Naive thymus-derived CD4-positive, alpha-beta T cell (primary cell): ENCODE results near the gene TNIK. TPM values are rescaled to one million over a fixed set of nuclear protein-coding genes. Genes with fewer than 3 reads are reported as not detected.

ENCODE experiments used
- ATAC-seq: fragments of 150-1000 bp; cut with Tn5 transposase; 2 replicates; pipeline ENCODE4 v1.10.0; 2021; ENCODE audit warnings: mild to moderate bottlenecking, moderate library complexity
- CTCF ChIA-PET: fragments of 350-600 bp; sonication (Branson Sonifier 250); formaldehyde crosslinking; loops from one replicate; lab custom pipeline; 2021; ENCODE audit warnings: antibody characterized with exemption; lab: Charles Lee
- POLR2A ChIA-PET: fragments of 350-600 bp; sonication (Branson Sonifier 250); formaldehyde crosslinking; loops from one replicate; lab custom pipeline; 2021; ENCODE audit warnings: antibody characterized with exemption, inconsistent platforms; lab: Charles Lee
- DNase-seq, 9 donors: peaks; one replicate each; pipeline versions ENCODE4 v3.0.0 to v3.0.0-alpha.2; 2020 to 2022; ENCODE audit warnings: mixed read lengths in 1 of 9
- H3K27ac ChIP-seq: one replicate; pipeline ENCODE4 v1.7.0; 2013; ENCODE audit warnings: mild to moderate bottlenecking, low read depth, low read length, moderate library complexity
- H3K27me3 ChIP-seq, 2 donors: one replicate each; pipeline ENCODE4 v1.7.0; 2013; ENCODE audit warnings: low read length in 2 of 2, mild to moderate bottlenecking in 2 of 2, moderate library complexity in 2 of 2; ENCODE audit not compliant: control insufficient read depth in 2 of 2, insufficient read depth in 2 of 2
- H3K36me3 ChIP-seq, 3 experiments: 1 replicate in 2 of 3; 2 replicates in 1 of 3; pipeline ENCODE4 v1.7.0; 2013; ENCODE audit warnings: low read length in 3 of 3, mild to moderate bottlenecking in 3 of 3, moderate library complexity in 1 of 3; ENCODE audit not compliant: insufficient read depth in 3 of 3, control insufficient read depth in 2 of 3
- H3K4me1 ChIP-seq, 2 donors: one replicate each; pipeline ENCODE4 v1.7.0; 2013; ENCODE audit warnings: low read length in 2 of 2, mild to moderate bottlenecking in 2 of 2, moderate library complexity in 1 of 2; ENCODE audit not compliant: control insufficient read depth in 2 of 2, insufficient read depth in 2 of 2
- H3K4me3 ChIP-seq: 2 replicates; pipeline ENCODE4 v1.7.0; 2013; ENCODE audit warnings: mild to moderate bottlenecking, low read length
- H3K9me3 ChIP-seq, 3 experiments: 1 replicate in 2 of 3; 2 replicates in 1 of 3; pipeline ENCODE4 v1.7.0; 2013; ENCODE audit warnings: low read length in 3 of 3; ENCODE audit not compliant: control insufficient read depth in 2 of 3
- H3K27ac Mint-ChIP-seq, 9 donors: one replicate each; pipeline ENCODE4 v1.8.0; 2020 to 2022; ENCODE audit warnings: mixed read lengths in 9 of 9, mild to moderate bottlenecking in 8 of 9, moderate library complexity in 5 of 9, inconsistent platforms in 2 of 9
- H3K27me3 Mint-ChIP-seq, 5 donors: one replicate each; pipeline ENCODE4 v1.8.0; 2021 to 2022; ENCODE audit warnings: mixed read lengths in 5 of 5, mild to moderate bottlenecking in 1 of 5
- H3K36me3 Mint-ChIP-seq, 5 donors: one replicate each; pipeline ENCODE4 v1.8.0; 2020 to 2022; ENCODE audit warnings: mixed read lengths in 5 of 5, mild to moderate bottlenecking in 3 of 5, inconsistent platforms in 1 of 5
- H3K4me1 Mint-ChIP-seq, 7 donors: one replicate each; pipeline ENCODE4 v1.8.0; 2020 to 2022; ENCODE audit warnings: mixed read lengths in 7 of 7, mild to moderate bottlenecking in 3 of 7, inconsistent platforms in 1 of 7
- H3K4me3 Mint-ChIP-seq, 10 donors: one replicate each; pipeline ENCODE4 v1.8.0; 2020 to 2022; ENCODE audit warnings: mild to moderate bottlenecking in 10 of 10, mixed read lengths in 10 of 10, moderate library complexity in 6 of 10, inconsistent platforms in 2 of 10
- H3K9me3 Mint-ChIP-seq, 11 donors: one replicate each; pipeline ENCODE4 v1.8.0; 2020 to 2022; ENCODE audit warnings: mixed read lengths in 11 of 11, mild to moderate bottlenecking in 4 of 11, inconsistent platforms in 1 of 11, moderate library complexity in 1 of 11
- intact Hi-C, 2 donors: fragments of 100-400 bp; cut with micrococcal nuclease; formaldehyde crosslinking; loops; one replicate each; pipeline ENCODE4 v1.15.1; 2023
- polyA plus RNA-seq, 2 donors: library from polyadenylated mRNA; unstranded; fragments of 300-500 nt; fragmentation: Illumina TruSeq; gene quantifications; one replicate each; pipeline ENCODE4 v1.2.3, GENCODE V29; 2021
- total RNA-seq, 6 experiments: library from RNA in 5 of 6; stranded (reverse) in 5 of 6; gene quantifications; 1 replicate in 5 of 6; 2 replicates in 1 of 6; pipeline ENCODE4 v1.2.3 and lab custom pipeline; 2021 to 2026

TNIK gene
- total and polyA plus RNA-seq, 7 experiments from 2014 or later: 20.2 to 74.9 (median 66.3) TPM

DNA sequence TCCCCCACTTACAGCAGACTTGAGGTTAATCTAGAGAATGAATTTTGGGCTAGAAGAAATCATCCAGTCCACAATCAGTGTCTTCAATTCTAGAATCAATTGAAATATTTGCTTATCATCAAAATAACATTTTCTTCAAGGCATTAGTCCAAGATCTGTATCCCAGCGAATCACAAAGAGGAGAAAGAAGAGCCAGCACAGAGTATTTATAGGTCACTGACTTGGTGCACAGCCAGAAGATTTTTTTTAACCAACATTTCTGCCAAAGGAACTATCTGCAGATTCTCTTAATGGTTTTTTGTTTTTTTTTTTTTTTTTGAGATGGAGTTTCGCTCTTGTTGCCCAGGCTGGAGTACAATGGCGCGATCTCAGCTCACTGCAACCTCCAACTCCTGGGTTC is 178.2 kb downstream of the TNIK start:
- no peak overlapping the region for H3K4me3 ChIP-seq
- H3K27ac ChIP-seq: no peak overlapping the region
- no peaks in the 10 kb centered on the region for H3K36me3 ChIP-seq
- DNase-seq (no peak), ATAC-seq (no peak)
- no peaks in the 10 kb centered on the region for H3K27me3 ChIP-seq
- H3K4me3 Mint-ChIP-seq: no peak overlapping the region
- no peaks in the 10 kb centered on the region for H3K9me3 ChIP-seq
- POLR2A ChIA-PET: interaction anchor here (0.8 kb wide), 1 partner anchor 12 kb away, joined by 3 read pairs; no protein-coding TSS in a partner anchor
- intact Hi-C loops: no loop called here
- peaks cover 0 to 4% (median 0%) of the 10 kb centered on the region in 11 donors for H3K9me3 Mint-ChIP-seq
- no peak overlapping the region for H3K27ac Mint-ChIP-seq
- peaks cover 33 to 89% (median 78%) of the 10 kb centered on the region in 7 donors for H3K4me1 Mint-ChIP-seq
- H3K27me3 Mint-ChIP-seq: no peaks in the 10 kb centered on the region
- CTCF ChIA-PET: no interaction called here
- peaks cover 11 to 25% of the 10 kb centered on the region in 2 donors for H3K4me1 ChIP-seq
- peaks cover 0 to 26% (median 10%) of the 10 kb centered on the region in 5 donors for H3K36me3 Mint-ChIP-seq

- Histone ChIP-seq H3K4me3 (no peak overlapping the region), H3K4me1 (peaks cover 4 to 19% of the 10 kb centered on the region in 2 donors), H3K9me3 (no peaks in the 10 kb centered on the region), H3K27ac (no peak overlapping the region), H3K27me3 (no peaks in the 10 kb centered on the region), H3K36me3 (no peaks in the 10 kb centered on the region)
- Mint-ChIP-seq H3K27ac (peak overlapping the region in 1 of 9 donors; percentile 37), H3K36me3 (peaks cover 0 to 26% (median 10%) of the 10 kb centered on the region in 5 donors), H3K4me3 (no peak overlapping the region), H3K4me1 (peaks cover 31 to 89% (median 75%) of the 10 kb centered on the region in 7 donors), H3K27me3 (no peaks in the 10 kb centered on the region), H3K9me3 (peaks cover 0 to 4% (median 0%) of the 10 kb centered on the region in 11 donors)
- intact Hi-C loops: no loop called here
- no peak for ATAC-seq
- DNase-seq: no peak
- CTCF ChIA-PET: interaction anchor here (0.6 to 1.9 kb wide), 4 partner anchors 11 to 29 kb away, joined by 3 to 7 read pairs (median 4); no protein-coding TSS in a partner anchor
- POLR2A ChIA-PET: interaction anchor here (0.7 kb wide), 3 partner anchors 46 to 66 kb away, joined by 4 to 6 read pairs (median 4); no protein-coding TSS in a partner anchor
Observed at GRCh38 chr3:171281256-171281992, 178.8 kb downstream of the TNIK start.

- peaks cover 4 to 31% (median 16%) of the 10 kb centered on the region in 5 donors for H3K36me3 Mint-ChIP-seq
- H3K27ac ChIP-seq: no peak overlapping the region
- H3K9me3 ChIP-seq: no peaks in the 10 kb centered on the region
- peaks cover 32 to 85% (median 69%) of the 10 kb centered on the region in 7 donors for H3K4me1 Mint-ChIP-seq
- H3K9me3 Mint-ChIP-seq: peaks cover 0 to 9% (median 3%) of the 10 kb centered on the region in 11 donors
- no peak for ATAC-seq
- H3K4me1 ChIP-seq: peaks cover 0 to 13% of the 10 kb centered on the region in 2 donors
- no peaks in the 10 kb centered on the region for H3K36me3 ChIP-seq
- intact Hi-C loops: loop anchor here in 1 of 2 donors (5.0 kb wide), 1 partner anchor 32 kb away; no protein-coding TSS in a partner anchor
- peak overlapping the region in 1 of 9 donors; percentile 63 for H3K27ac Mint-ChIP-seq
- no peak overlapping the region for H3K4me3 ChIP-seq
- CTCF ChIA-PET: interaction anchor here (0.6 to 1.9 kb wide), 6 partner anchors 11 to 50 kb away, joined by 3 to 5 read pairs (median 4); no protein-coding TSS in a partner anchor
- H3K27me3 ChIP-seq: no peaks in the 10 kb centered on the region
- no peak overlapping the region for H3K4me3 Mint-ChIP-seq
- H3K27me3 Mint-ChIP-seq: no peaks in the 10 kb centered on the region
- no peak for DNase-seq
- POLR2A ChIA-PET: interaction anchor here (0.6 to 1.6 kb wide), 5 partner anchors 9 to 261 kb away, joined by 3 to 4 read pairs (median 3); no protein-coding TSS in a partner anchor
Observed at GRCh38 chr3:171279972-171280371, 180.2 kb downstream of the TNIK start.

DNA sequence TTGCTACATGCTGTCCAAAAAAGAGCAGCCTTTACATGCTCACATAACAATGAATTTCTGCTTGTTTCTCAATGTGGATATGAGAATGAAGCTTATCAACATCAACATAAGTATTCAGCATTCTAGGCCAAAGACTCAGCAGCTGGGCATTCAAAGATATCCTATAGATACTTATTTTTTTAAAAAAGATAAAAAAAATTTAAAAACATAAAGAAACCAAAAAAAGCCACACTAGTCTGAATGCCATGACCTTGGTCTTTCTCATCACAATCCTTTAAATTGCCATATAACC is 182.0 kb downstream of the TNIK start:
- intact Hi-C loops: loop anchor here in 1 of 2 donors (5.0 kb wide), 1 partner anchor 34 kb away; no protein-coding TSS in a partner anchor
- ATAC-seq (no peak), DNase-seq (no peak)
- Histone ChIP-seq H3K27ac (no peak overlapping the region), H3K4me3 (no peak overlapping the region), H3K27me3 (no peaks in the 10 kb centered on the region), H3K9me3 (no peaks in the 10 kb centered on the region), H3K36me3 (no peaks in the 10 kb centered on the region), H3K4me1 (peaks cover 6 to 18% of the 10 kb centered on the region in 2 donors)
- Mint-ChIP-seq H3K4me1 (peaks cover 37 to 87% (median 72%) of the 10 kb centered on the region in 7 donors), H3K27ac (peak overlapping the region in 1 of 9 donors; percentile 21), H3K36me3 (peaks cover 4 to 29% (median 12%) of the 10 kb centered on the region in 5 donors), H3K27me3 (no peaks in the 10 kb centered on the region), H3K9me3 (peaks cover 0 to 10% (median 3%) of the 10 kb centered on the region in 11 donors), H3K4me3 (peak overlapping the region in 1 of 10 donors; percentile 9)
- ChIA-PET POLR2A (interaction anchor here (0.9 kb wide), 1 partner anchor 11 kb away, joined by 3 read pairs; no protein-coding TSS in a partner anchor), CTCF (no interaction called here)

- Mint-ChIP-seq H3K4me3 (peak overlapping the region in 1 of 10 donors; percentile 9), H3K4me1 (peaks cover 39 to 85% (median 73%) of the 10 kb centered on the region in 7 donors), H3K9me3 (peaks cover 0 to 10% (median 3%) of the 10 kb centered on the region in 11 donors), H3K27me3 (no peaks in the 10 kb centered on the region), H3K27ac (peak overlapping the region in 2 of 9 donors; percentile 21 to 34), H3K36me3 (peaks cover 5 to 32% (median 12%) of the 10 kb centered on the region in 5 donors)
- H3K27ac ChIP-seq: no peak overlapping the region
- intact Hi-C loops: loop anchor here in 1 of 2 donors (5.0 kb wide), 1 partner anchor 35 kb away; no protein-coding TSS in a partner anchor
- H3K36me3 ChIP-seq: no peaks in the 10 kb centered on the region
- ATAC-seq (no peak), DNase-seq (no peak)
- ChIA-PET POLR2A (no interaction called here), CTCF (no interaction called here)
- no peaks in the 10 kb centered on the region for H3K27me3 ChIP-seq
- peaks cover 6 to 18% of the 10 kb centered on the region in 2 donors for H3K4me1 ChIP-seq
- H3K4me3 ChIP-seq: no peak overlapping the region
- H3K9me3 ChIP-seq: no peaks in the 10 kb centered on the region
Observed at GRCh38 chr3:171277456-171278298, 182.5 kb downstream of the TNIK start.

- DNase-seq (no peak), ATAC-seq (no peak)
- peak overlapping the region in 2 of 9 donors; percentile 25 to 34 for H3K27ac Mint-ChIP-seq
- CTCF ChIA-PET: no interaction called here
- H3K9me3 Mint-ChIP-seq: peaks cover 0 to 14% (median 4%) of the 10 kb centered on the region in 11 donors
- Histone ChIP-seq H3K27me3 (no peaks in the 10 kb centered on the region), H3K9me3 (no peaks in the 10 kb centered on the region), H3K4me3 (no peak overlapping the region), H3K36me3 (no peaks in the 10 kb centered on the region), H3K4me1 (peaks cover 6 to 18% of the 10 kb centered on the region in 2 donors), H3K27ac (no peak overlapping the region)
- H3K4me1 Mint-ChIP-seq: peaks cover 37 to 88% (median 77%) of the 10 kb centered on the region in 7 donors
- no peaks in the 10 kb centered on the region for H3K27me3 Mint-ChIP-seq
- intact Hi-C loops: loop anchor here in 1 of 2 donors (5.0 kb wide), 1 partner anchor 35 kb away; no protein-coding TSS in a partner anchor
- H3K4me3 Mint-ChIP-seq: no peak overlapping the region
- H3K36me3 Mint-ChIP-seq: peaks cover 8 to 38% (median 18%) of the 10 kb centered on the region in 5 donors
- POLR2A ChIA-PET: interaction anchor here (0.6 to 0.8 kb wide), 2 partner anchors 14 to 186 kb away, joined by 3 read pairs; no protein-coding TSS in a partner anchor
Observed at GRCh38 chr3:171276923-171277322, 183.3 kb downstream of the TNIK start.
